H9 (cell line): ENCODE results near the gene POFUT2. TPM values are rescaled to one million over a fixed set of nuclear protein-coding genes. Genes with fewer than 3 reads are reported as not detected.

Experiments used
- DNase-seq: peaks from one replicate; pipeline ENCODE4 v3.0.0-alpha.2; 2017
- H2AFZ ChIP-seq: one replicate; pipeline ENCODE4 v1.6.1; 2013; ENCODE audit warnings: mild to moderate bottlenecking, low read length, control low read depth, moderate library complexity
- H2AK5ac ChIP-seq: 2 replicates; pipeline ENCODE4 v1.6.1; 2013; ENCODE audit warnings: low read length, control low read depth, mixed read lengths; ENCODE audit not compliant: insufficient read length
- H2BK120ac ChIP-seq: one replicate; pipeline ENCODE4 v1.6.1; 2013; ENCODE audit warnings: low read depth, mild to moderate bottlenecking, low read length, control low read depth, inconsistent platforms; ENCODE audit not compliant: poor library complexity, severe bottlenecking
- H2BK12ac ChIP-seq: 2 replicates; pipeline ENCODE4 v1.6.1; 2013; ENCODE audit warnings: low read length, control low read depth, mixed read lengths, low read depth; ENCODE audit not compliant: insufficient read length
- H2BK15ac ChIP-seq: 2 replicates; pipeline ENCODE4 v1.6.1; 2013; ENCODE audit warnings: low read depth, low read length, control low read depth
- H2BK20ac ChIP-seq: one replicate; pipeline ENCODE4 v1.6.1; 2013; ENCODE audit warnings: low read depth, mild to moderate bottlenecking, low read length, control low read depth, inconsistent platforms; ENCODE audit not compliant: poor library complexity, severe bottlenecking
- H2BK5ac ChIP-seq: 2 replicates; pipeline ENCODE4 v1.6.1; 2013; ENCODE audit warnings: low read length, control low read depth, mixed read lengths; ENCODE audit not compliant: insufficient read length
- H3K14ac ChIP-seq: 2 replicates; pipeline ENCODE4 v1.6.1; 2013; ENCODE audit warnings: low read length, control low read depth; ENCODE audit not compliant: insufficient read depth
- H3K18ac ChIP-seq: 2 replicates; pipeline ENCODE4 v1.6.1; 2013; ENCODE audit warnings: low read depth, mild to moderate bottlenecking, mixed read lengths, low read length, control low read depth; ENCODE audit not compliant: insufficient read length
- H3K23ac ChIP-seq: 2 replicates; pipeline ENCODE4 v1.6.1; 2013; ENCODE audit warnings: low read length, control low read depth, mixed read lengths, low read depth; ENCODE audit not compliant: insufficient read length
- H3K23me2 ChIP-seq: 2 replicates; pipeline ENCODE4 v1.6.1; 2013; ENCODE audit warnings: low read depth, mild to moderate bottlenecking, mixed read lengths, low read length, control low read depth; ENCODE audit not compliant: insufficient read length, poor library complexity, severe bottlenecking
- H3K27ac ChIP-seq: 2 replicates; pipeline ENCODE4 v1.5.1; 2013; ENCODE audit warnings: low read length, control low read depth, mixed read lengths, low read depth; ENCODE audit not compliant: insufficient read length
- H3K27me3 ChIP-seq: 2 replicates; pipeline ENCODE4 v1.6.1; 2013; ENCODE audit warnings: low read length, control low read depth, inconsistent platforms; ENCODE audit not compliant: insufficient read depth
- H3K4ac ChIP-seq: 2 replicates; pipeline ENCODE4 v1.6.1; 2013; ENCODE audit warnings: low read depth, mild to moderate bottlenecking, control low read depth, inconsistent platforms, low read length, moderate library complexity
- H3K4me1 ChIP-seq: 2 replicates; pipeline ENCODE4 v1.6.1; 2013; ENCODE audit warnings: low read length, control low read depth, inconsistent platforms; ENCODE audit not compliant: insufficient read depth
- H3K4me2 ChIP-seq: 2 replicates; pipeline ENCODE4 v1.6.1; 2013; ENCODE audit warnings: low read length, control low read depth, mixed read lengths; ENCODE audit not compliant: insufficient read length, insufficient read depth
- H3K56ac ChIP-seq: 2 replicates; pipeline ENCODE4 v1.6.1; 2013; ENCODE audit warnings: low read depth, mild to moderate bottlenecking, mixed read lengths, low read length, control low read depth; ENCODE audit not compliant: insufficient read length
- H3K79me1 ChIP-seq: 2 replicates; pipeline ENCODE4 v1.6.1; 2013; ENCODE audit warnings: low read depth, mild to moderate bottlenecking, moderate library complexity, low read length, control low read depth, inconsistent platforms; ENCODE audit not compliant: insufficient read depth, poor library complexity, severe bottlenecking
- H3K79me2 ChIP-seq: 2 replicates; pipeline ENCODE4 v1.6.1; 2013; ENCODE audit warnings: low read length, control low read depth, inconsistent platforms; ENCODE audit not compliant: insufficient read depth
- H3K9ac ChIP-seq: 2 replicates; pipeline ENCODE4 v1.6.1; 2013; ENCODE audit warnings: low read length, control low read depth, mixed read lengths; ENCODE audit not compliant: insufficient read length; ENCODE audit errors: extremely low read depth
- H3K9me3 ChIP-seq: one replicate; pipeline ENCODE4 v1.6.1; 2013; ENCODE audit warnings: low read depth, low read length, inconsistent platforms; ENCODE audit not compliant: control insufficient read depth
- H3T11ph ChIP-seq: one replicate; pipeline ENCODE4 v1.6.1; 2013; ENCODE audit warnings: mild to moderate bottlenecking, low read length, control low read depth, inconsistent platforms
- H4K20me1 ChIP-seq: one replicate; pipeline ENCODE4 v1.6.1; 2013; ENCODE audit not compliant: control insufficient read depth, insufficient read length, insufficient read depth
- H4K5ac ChIP-seq: 2 replicates; pipeline ENCODE4 v1.6.1; 2013; ENCODE audit warnings: low read depth, mild to moderate bottlenecking, mixed read lengths, low read length, control low read depth; ENCODE audit not compliant: insufficient read length
- H4K8ac ChIP-seq: replicated peaks from 2 replicates; pipeline ENCODE4 v1.6.1; 2013; ENCODE audit warnings: low read length, control low read depth, mixed read lengths, low read depth; ENCODE audit not compliant: insufficient read length
- H4K91ac ChIP-seq: 2 replicates; pipeline ENCODE4 v1.6.1; 2013; ENCODE audit warnings: low read depth, mild to moderate bottlenecking, moderate library complexity, mixed read lengths, low read length, control low read depth; ENCODE audit not compliant: insufficient read length
- H3K27ac Mint-ChIP-seq, 3 experiments: 2 replicates in 2 of 3; 3 replicates in 1 of 3; pipeline ENCODE4 v1.8.0; 2020 to 2021; ENCODE audit warnings: mixed read lengths in 3 of 3, mild to moderate bottlenecking in 1 of 3, moderate library complexity in 1 of 3
- H3K27me3 Mint-ChIP-seq: 2 replicates; pipeline ENCODE4 v1.8.0; 2021; ENCODE audit warnings: low read depth, mild to moderate bottlenecking, moderate library complexity, mixed read lengths
- H3K36me3 Mint-ChIP-seq, 3 experiments: 2 replicates in 2 of 3; 3 replicates in 1 of 3; pipeline ENCODE4 v1.8.0; 2020 to 2021; ENCODE audit warnings: low read depth in 3 of 3, mixed read lengths in 3 of 3; ENCODE audit not compliant: insufficient read depth in 1 of 3
- H3K4me1 Mint-ChIP-seq, 2 experiments: 2 replicates each; pipeline ENCODE4 v1.8.0; 2020; ENCODE audit warnings: mixed read lengths in 2 of 2
- H3K4me3 Mint-ChIP-seq, 2 experiments: 2 replicates in 1 of 2; 3 replicates in 1 of 2; pipeline ENCODE4 v1.8.0; 2020 to 2021; ENCODE audit warnings: mild to moderate bottlenecking in 2 of 2, mixed read lengths in 2 of 2, moderate library complexity in 1 of 2
- H3K9me3 Mint-ChIP-seq, 2 experiments: 2 replicates in 1 of 2; 3 replicates in 1 of 2; pipeline ENCODE4 v1.8.0; 2020; ENCODE audit warnings: mild to moderate bottlenecking in 2 of 2, mixed read lengths in 2 of 2, moderate library complexity in 1 of 2
- CTCF ChIP-seq: fragments of 200-600 bp; sonication (generic); conservative IDR thresholded peaks from 3 replicates; pipeline ENCODE4 v1.8.0; 2021; ENCODE audit warnings: antibody characterized with exemption, mild to moderate bottlenecking
- WGBS: extraction: QIAGEN DNeasy Blood & Tissue Kit; methylation state at CpG from one replicate; pipeline ENCODE4 v1.1.7; 2013; ENCODE audit warnings: missing lambda C conversion rate, low lambda C conversion rate, mixed read lengths; ENCODE audit not compliant: insufficient read length; ENCODE audit errors: extremely low coverage; 5-methylcytosine and 5-hydroxymethylcytosine counted together
- total RNA-seq: library from RNA; stranded (reverse); gene quantifications from 2 replicates; pipeline ENCODE4 v1.2.1, GENCODE V29; 2021

POFUT2 gene
- total RNA-seq, 1 experiment from 2014 or later: 34.8 TPM

- peaks cover 9% of the 10 kb centered on the region for H3K27me3 Mint-ChIP-seq
- H3K27ac Mint-ChIP-seq: no peak overlapping the region
- H3K4me1 Mint-ChIP-seq: peaks cover 17 to 18% of the 10 kb centered on the region in 2 experiments
- Histone ChIP-seq H4K20me1 (no peaks in the 10 kb centered on the region), H3K9me3 (no peaks in the 10 kb centered on the region), H3K23me2 (peaks cover 2% of the 10 kb centered on the region), H3K56ac (no peak overlapping the region), H3K4me1 (no peaks in the 10 kb centered on the region), H2AFZ (no peak overlapping the region), H3K14ac (no peak overlapping the region), H3K23ac (no peak overlapping the region), H3K4me2 (no peak overlapping the region), H3T11ph (no peak overlapping the region), H2AK5ac (no peak overlapping the region), H2BK120ac (no peak overlapping the region), H4K91ac (no peak overlapping the region), H4K5ac (no peak overlapping the region), H2BK12ac (no peak overlapping the region), H3K79me2 (no peaks in the 10 kb centered on the region), H3K9ac (no peak overlapping the region), H2BK5ac (no peak overlapping the region), H3K27ac (no peak overlapping the region), H2BK15ac (no peak overlapping the region), H3K27me3 (no peaks in the 10 kb centered on the region), H2BK20ac (no peak overlapping the region), H3K79me1 (no peaks in the 10 kb centered on the region), H3K18ac (no peak overlapping the region), H4K8ac (no peak overlapping the region), H3K4ac (no peak overlapping the region)
- no peak for DNase-seq
- H3K36me3 Mint-ChIP-seq: peaks cover 2 to 11% (median 6%) of the 10 kb centered on the region in 3 experiments; a peak in 6 of 7 replicates
- WGBS: no CpG with 5 or more reads among the region's 3 CpGs
- peaks cover 3 to 11% of the 10 kb centered on the region in 2 experiments; a peak in 3 of 5 replicates for H3K9me3 Mint-ChIP-seq
- no peak overlapping the region for H3K4me3 Mint-ChIP-seq
- TF ChIP-seq CTCF: no peak
Observed at GRCh38 chr21:45250272-45250671, 37.4 kb downstream of the POFUT2 start.
